ENCODE data around the gene OGDH. TPM values are rescaled to one million over a fixed set of nuclear protein-coding genes. Genes with fewer than 3 reads are reported as not detected.
A peak's percentile ranks its signal among the peaks of the same experiment; 100 is the strongest.
"Not testable (repeated sequence)": the region's sequence is repeated elsewhere in the genome, so short reads cannot be mapped to it uniquely, and the experiment has no call there.

Gene OGDH
- total and polyA plus RNA-seq, 7 donors, result 176 to 500 (median 252) TPM

GRCh38 chr7:44713141-44713540, 106.7 kb downstream of the OGDH start:
- 40 to 71% (median 53%) methylated on average over 2 of the region's 2 CpGs for WGBS, 3 donors
- no peak overlapping the region for H3K27ac ChIP-seq

GRCh38 chr7:44713680-44714335, 107.4 kb downstream of the OGDH start:
- Histone ChIP-seq H3K36me3 (ENCODE audit: insufficient read depth in 1 of 2, low read depth in 1 of 2) (peaks cover 3 to 15% of the 10 kb centered on the region in 2 donors), H3K4me1 (no peaks in the 10 kb centered on the region), H3K9me3 (no peaks in the 10 kb centered on the region), H3K27me3 (ENCODE audit: insufficient read depth in 3 of 3, low read length in 2 of 3) (no peaks in the 10 kb centered on the region), H3K27ac (no peak overlapping the region), H3K4me3 (no peak overlapping the region)
- no peak for TF ChIP-seq CTCF (IDR thresholded peaks at IDR 0.05)
- intact Hi-C loops (cut with DNase I), result no loop called here
- no peak for ATAC-seq
- 54 to 68% (median 63%) methylated on average over 7 of the region's 7 CpGs for WGBS, 3 donors
- no peak for DNase-seq

More at GRCh38 chr7:44713141-44713540, 106.7 kb downstream of the OGDH start:
- H3K4me1 ChIP-seq, result no peaks in the 10 kb centered on the region
- no peak for TF ChIP-seq CTCF (IDR thresholded peaks at IDR 0.05)
- H3K9me3 ChIP-seq, result no peaks in the 10 kb centered on the region
- peaks cover 5 to 21% of the 10 kb centered on the region in 2 donors for H3K36me3 ChIP-seq (ENCODE audit: insufficient read depth in 1 of 2, low read depth in 1 of 2)
- H3K4me3 ChIP-seq, result no peak overlapping the region
- no peak for DNase-seq
- no peaks in the 10 kb centered on the region for H3K27me3 ChIP-seq (ENCODE audit: insufficient read depth in 3 of 3, low read length in 2 of 3)
- peak in 3 of 4 donors; percentile 4 to 13 (median 11) for ATAC-seq
- intact Hi-C loops (cut with DNase I), result no loop called here

- H3K4me3 ChIP-seq, result no peak overlapping the region
- H3K27me3 ChIP-seq (ENCODE audit: insufficient read depth in 3 of 3, low read length in 2 of 3), result no peaks in the 10 kb centered on the region
- intact Hi-C loops (cut with DNase I), result no loop called here
- no peaks in the 10 kb centered on the region for H3K36me3 ChIP-seq (ENCODE audit: insufficient read depth in 1 of 2, low read depth in 1 of 2)
- H3K27ac ChIP-seq, result no peak overlapping the region
- no peak for DNase-seq
- no peaks in the 10 kb centered on the region for H3K9me3 ChIP-seq
- WGBS, 3 donors, result 93% methylated on average over 3 of the region's 3 CpGs
- no peaks in the 10 kb centered on the region for H3K4me1 ChIP-seq
- TF ChIP-seq CTCF (IDR thresholded peaks at IDR 0.05), result no peak
- ATAC-seq, result no peak
These were observed 109.8 kb downstream of the OGDH start for GRCh38 chr7:44716205-44716604.

- Histone ChIP-seq H3K36me3 (ENCODE audit: insufficient read depth in 1 of 2, low read depth in 1 of 2) (no peaks in the 10 kb centered on the region), H3K9me3 (no peaks in the 10 kb centered on the region), H3K27me3 (ENCODE audit: insufficient read depth in 3 of 3, low read length in 2 of 3) (no peaks in the 10 kb centered on the region), H3K4me1 (no peaks in the 10 kb centered on the region), H3K4me3 (no peak overlapping the region), H3K27ac (no peak overlapping the region)
- DNase-seq, result no peak
- 88 to 92% (median 88%) methylated on average over 4 of the region's 4 CpGs for WGBS, 3 donors
- intact Hi-C loops (cut with DNase I), result no loop called here
- ATAC-seq, result no peak
- no peak for TF ChIP-seq CTCF (IDR thresholded peaks at IDR 0.05)
These were observed 113.9 kb downstream of the OGDH start for GRCh38 chr7:44720301-44720700.

- Histone ChIP-seq H3K36me3 (ENCODE audit: insufficient read depth in 1 of 2, low read depth in 1 of 2) (no peaks in the 10 kb centered on the region), H3K9me3 (no peaks in the 10 kb centered on the region), H3K27ac (no peak overlapping the region), H3K4me1 (no peaks in the 10 kb centered on the region), H3K27me3 (ENCODE audit: insufficient read depth in 3 of 3, low read length in 2 of 3) (no peaks in the 10 kb centered on the region), H3K4me3 (no peak overlapping the region)
- TF ChIP-seq CTCF (IDR thresholded peaks at IDR 0.05), result no peak
- 77 to 83% (median 79%) methylated on average over 4 of the region's 4 CpGs for WGBS, 3 donors
- ATAC-seq (no peak), DNase-seq (no peak)
- intact Hi-C loops (cut with DNase I), result no loop called here
These were observed 117.8 kb downstream of the OGDH start for GRCh38 chr7:44724276-44724675.

GRCh38 chr7:44726250-44726649, 119.8 kb downstream of the OGDH start:
- intact Hi-C loops (cut with DNase I), result not testable (repeated sequence)

More at GRCh38 chr7:44726250-44726649, 119.8 kb downstream of the OGDH start:
- not testable (repeated sequence) for ATAC-seq; H3K27me3 ChIP-seq (ENCODE audit: insufficient read depth in 3 of 3, low read length in 2 of 3); H3K4me1 ChIP-seq; H3K4me3 ChIP-seq; H3K36me3 ChIP-seq (ENCODE audit: insufficient read depth in 1 of 2, low read depth in 1 of 2); H3K9me3 ChIP-seq; DNase-seq; H3K27ac ChIP-seq
- WGBS, 3 donors, result 69 to 81% (median 78%) methylated on average over 7 of the region's 7 CpGs

Data from psoas muscle (tissue), 8 donors.